Measurements from ENCODE around the gene MAP4K2.
"Not testable (repeated sequence)": the region's sequence is repeated elsewhere in the genome, so short reads cannot be mapped to it uniquely, and the experiment has no call there.

MAP4K2 gene

GRCh38 chr11:64838600-64839334, 35.8 kb upstream of the MAP4K2 start:
- DNase-seq (ENCODE audit: low read depth): no peak

DNA sequence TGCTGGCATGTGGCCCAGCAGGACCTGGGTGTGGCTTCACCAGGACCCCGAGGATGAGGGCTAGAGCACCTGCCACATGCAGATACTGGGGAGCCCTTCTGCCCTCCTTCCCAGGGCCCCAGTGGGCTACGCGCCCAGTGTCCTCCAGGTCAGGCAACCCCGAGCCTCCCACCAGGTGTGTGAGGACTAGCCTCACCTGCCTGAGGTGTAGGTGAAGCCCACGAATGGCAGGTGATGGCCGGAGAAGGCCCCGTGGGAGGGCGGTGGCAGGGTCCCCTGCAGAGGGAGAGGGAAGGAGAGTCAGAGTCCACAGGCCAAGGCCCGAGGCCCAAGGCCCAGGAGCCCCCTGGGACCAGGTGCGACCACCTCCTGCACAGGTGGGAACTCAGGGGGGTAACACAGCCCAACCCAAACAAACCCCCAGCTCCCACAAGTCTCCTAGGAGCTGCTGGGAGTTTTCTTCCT, 34.9 kb upstream of the MAP4K2 start:
- DNase-seq (ENCODE audit: low read depth): no peak

- DNase-seq (ENCODE audit: low read depth): no peak
These were observed 33.5 kb upstream of the MAP4K2 start for GRCh38 chr11:64836448-64837072.

- no peak for DNase-seq (ENCODE audit: low read depth)
These were observed 32.8 kb upstream of the MAP4K2 start for GRCh38 chr11:64835616-64836447.

GRCh38 chr11:64834723-64835615, 32.0 kb upstream of the MAP4K2 start:
- no peak for DNase-seq (ENCODE audit: low read depth)

DNA sequence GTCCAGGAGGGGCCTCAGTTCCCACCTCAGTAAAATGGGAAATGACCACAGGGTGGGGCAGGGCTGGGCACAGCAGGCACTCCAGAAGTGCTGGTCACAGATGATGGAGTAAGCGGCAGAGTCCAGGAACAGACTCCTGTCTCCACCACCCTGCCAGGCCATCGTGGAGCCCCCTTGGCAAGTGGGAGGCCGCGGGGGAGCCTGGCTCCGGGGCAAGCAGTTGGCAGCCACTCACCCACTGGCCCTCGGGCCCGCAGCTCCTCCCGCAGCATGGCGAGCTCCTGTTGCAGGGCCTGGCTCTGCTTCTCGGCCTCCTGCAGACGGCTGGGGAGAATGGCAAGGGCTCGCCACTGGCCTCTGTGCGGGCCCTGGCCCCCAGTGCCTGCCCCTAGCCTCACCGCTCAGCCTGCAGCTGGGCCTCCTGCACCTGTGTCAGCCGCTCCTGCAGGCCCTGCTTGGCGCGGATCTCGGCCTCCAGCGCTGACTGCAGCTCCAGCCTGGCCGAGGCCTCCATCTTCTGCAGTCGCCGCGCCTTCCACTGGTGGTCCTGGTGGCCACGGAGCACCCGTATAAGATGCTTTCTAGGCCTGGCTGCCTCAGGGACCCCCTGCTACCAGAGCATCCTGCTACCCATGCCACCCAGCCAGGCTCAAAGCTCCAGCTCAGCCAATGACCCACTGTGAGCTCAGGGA, 31.2 kb upstream of the MAP4K2 start:
- no peak for DNase-seq (ENCODE audit: low read depth)

DNA sequence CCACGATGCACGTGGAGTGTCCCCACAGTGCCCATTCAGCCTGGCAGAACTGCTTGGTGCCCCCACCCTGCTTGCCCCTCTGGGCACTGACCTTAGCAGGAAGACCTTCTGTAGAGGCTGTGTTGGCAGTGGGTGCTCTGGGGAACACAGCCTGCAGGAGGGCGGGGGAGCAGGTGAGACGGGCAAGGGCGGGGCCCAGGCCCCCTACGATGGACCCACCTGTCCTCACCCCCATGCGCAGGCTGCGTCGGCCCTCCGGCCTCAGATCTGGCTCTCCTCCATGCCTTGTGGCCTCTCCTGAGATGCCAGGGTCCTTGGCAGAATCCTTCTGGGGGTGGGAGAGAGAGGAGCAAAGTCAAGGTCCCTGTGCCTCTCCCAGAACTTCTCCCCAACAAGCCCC, 30.5 kb upstream of the MAP4K2 start:
- DNase-seq (ENCODE audit: low read depth): no peak

DNA sequence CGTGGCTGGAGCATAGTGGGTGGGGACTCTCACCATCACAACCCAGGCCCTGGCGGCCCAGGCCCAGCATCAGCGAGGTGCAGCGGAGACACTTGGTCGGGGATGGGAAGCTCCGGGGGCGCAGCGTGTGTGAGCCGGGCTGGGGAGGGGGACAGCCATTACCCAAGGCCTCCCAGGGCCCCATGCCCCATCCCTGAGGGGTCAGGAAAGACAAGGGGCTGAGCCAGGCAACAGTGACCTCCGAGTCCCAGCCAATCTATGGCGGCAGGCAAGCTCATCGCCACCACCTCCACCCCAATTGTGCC, 30.1 kb upstream of the MAP4K2 start:
- DNase-seq (ENCODE audit: low read depth): no peak

DNA sequence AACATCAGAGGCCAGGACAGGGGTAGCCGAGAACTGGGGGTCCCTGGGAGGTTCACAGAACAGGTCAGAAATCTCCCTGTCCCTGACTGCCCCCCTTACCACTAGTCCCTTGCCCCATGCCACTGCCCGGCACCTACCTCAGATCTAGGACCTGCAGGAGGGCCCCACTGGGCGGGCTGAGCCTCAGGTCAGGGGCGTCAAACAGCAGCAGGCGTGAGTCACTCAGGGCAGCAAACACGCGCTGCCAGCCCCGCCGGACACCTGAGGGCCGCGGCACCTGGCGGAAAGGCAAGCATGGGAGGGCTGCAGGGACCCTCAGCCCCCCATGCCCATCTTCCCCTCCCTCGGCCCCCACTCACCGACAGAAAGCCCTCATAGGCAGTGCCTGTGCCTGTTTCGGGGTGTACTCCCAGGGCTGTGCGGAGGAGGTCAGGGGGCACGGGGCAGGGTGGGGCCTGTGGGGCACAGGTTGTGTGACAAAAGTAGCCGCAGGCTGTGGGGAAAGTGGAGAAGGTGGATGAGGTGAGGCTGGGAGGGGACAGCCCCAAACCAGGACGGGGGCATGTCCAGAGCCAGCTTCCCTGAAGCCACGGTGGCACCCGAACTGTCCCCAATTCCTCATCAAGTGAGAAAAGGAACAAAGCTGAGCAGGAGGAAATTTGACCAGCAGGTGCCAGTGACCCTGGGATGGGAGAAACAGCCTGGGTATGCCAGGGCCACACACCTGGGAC, 29.6 kb upstream of the MAP4K2 start:
- DNase-seq (ENCODE audit: low read depth): no peak

GRCh38 chr11:64831411-64831891, 28.4 kb upstream of the MAP4K2 start:
- DNase-seq (ENCODE audit: low read depth): no peak

- DNase-seq (ENCODE audit: low read depth): no peak
These were observed 26.7 kb upstream of the MAP4K2 start for GRCh38 chr11:64829536-64830251.

- no peak for DNase-seq (ENCODE audit: low read depth)
These were observed 24.4 kb upstream of the MAP4K2 start for GRCh38 chr11:64827451-64827839.

DNA sequence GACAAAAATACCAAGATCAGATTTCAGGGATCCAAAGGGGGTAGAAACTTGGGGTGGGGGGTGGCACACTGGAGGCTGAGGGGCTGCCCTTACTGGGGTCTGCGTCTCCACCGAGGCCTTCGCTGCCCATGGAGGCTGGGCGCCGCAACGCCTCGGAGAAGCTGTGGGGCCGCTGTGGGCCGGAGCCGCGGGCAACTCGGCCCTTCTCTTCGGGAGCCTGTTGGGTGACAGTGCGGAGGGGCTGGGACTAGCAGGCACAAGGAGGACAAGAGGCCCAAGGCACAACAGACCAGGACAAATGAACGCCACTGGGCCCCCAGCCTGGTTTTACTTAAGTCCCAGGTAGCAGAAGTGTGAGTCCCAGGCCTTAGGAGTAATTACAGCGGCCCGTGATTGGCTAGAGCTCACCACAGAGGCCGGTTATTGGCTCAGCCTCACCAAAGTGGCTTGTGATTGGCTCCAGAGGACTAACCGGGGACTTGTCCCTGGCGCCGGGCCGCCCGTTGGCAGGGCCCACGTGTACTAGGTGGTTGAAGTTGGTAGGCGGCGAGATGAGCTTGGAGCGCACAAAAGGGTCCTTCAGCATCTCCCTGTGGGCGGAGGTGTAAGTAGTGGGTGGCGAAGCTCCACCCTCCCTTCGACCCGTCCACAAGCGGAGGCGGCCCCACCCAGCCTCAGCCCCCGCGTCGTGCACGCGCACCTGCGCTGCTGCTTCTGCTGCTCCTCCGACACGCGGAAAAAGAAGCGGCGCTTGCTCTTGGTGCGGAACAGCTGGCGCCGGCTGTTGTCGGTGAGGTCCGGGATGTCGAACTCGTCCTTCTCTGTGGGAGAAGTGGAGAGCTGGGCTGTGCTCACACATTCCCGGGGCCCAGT, 23.8 kb upstream of the MAP4K2 start:
- no peak for DNase-seq (ENCODE audit: low read depth)

DNA sequence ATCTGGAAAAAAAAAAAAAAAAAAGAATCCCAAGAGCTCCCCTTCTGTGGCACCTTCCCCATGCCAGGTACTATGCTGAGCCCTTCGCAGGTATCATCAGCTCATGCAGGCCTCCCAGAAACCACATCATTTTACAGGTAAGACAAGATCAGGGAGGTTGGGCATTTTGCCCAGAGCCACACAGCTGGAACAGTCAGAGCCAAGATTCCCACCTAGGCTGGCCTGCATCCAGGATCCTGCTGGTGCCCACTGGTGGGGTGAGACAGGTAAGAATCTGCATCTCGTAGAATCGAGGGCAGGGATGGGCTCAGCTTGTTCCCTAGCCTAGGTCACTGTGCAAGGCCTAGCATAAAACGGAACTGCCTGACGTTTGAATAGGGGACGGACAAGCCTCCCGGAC, 23.0 kb upstream of the MAP4K2 start:
- no peak for DNase-seq (ENCODE audit: low read depth)

DNA sequence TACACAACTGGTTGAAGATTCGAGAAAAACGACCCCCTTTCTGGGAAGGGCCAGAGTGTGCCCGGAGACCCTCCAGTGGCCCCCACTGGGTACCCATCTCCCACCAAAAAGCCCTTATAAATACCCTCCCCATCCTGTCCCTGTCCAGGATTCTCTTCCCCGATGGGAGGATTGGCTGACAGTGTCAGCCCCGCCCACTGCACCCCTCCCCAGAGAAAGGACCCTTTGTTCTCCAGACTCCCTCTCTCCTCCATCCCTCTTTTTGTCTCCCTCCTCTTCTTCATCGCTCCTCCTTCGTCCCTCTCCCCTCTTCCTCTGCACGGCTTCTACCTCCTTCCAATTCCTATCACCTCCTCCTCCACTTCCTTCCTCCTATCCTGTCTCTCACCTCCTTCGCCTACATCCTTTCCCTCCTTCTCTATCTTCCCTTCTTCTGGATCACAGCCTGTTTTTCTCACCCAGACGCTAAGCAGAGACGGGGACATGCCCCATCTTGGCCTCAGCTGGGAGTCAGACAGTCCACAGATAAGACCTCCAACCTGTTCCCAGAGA, 20.6 kb upstream of the MAP4K2 start:
- no peak for DNase-seq (ENCODE audit: low read depth)

DNA sequence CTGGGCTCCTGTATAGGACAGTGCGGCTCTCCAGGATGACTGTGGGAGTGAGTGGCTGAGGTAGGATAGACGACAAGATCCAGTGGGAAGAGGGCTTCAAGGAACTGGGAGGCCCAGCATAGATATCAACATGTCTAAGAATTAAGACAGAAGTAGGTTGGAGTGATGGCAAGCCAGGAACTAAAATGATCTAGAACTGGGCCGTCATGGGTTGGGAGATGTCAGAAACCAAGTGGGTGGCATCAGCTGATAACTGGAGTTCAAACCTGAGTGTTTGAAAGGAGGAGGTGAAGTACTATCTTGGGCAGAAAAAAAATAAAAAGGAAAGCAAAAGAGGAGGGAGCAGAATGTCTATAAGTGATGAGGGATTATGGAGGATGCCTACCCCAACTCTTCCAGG, 14.5 kb upstream of the MAP4K2 start:
- no peak for DNase-seq (ENCODE audit: low read depth)

- DNase-seq (ENCODE audit: low read depth): not testable (repeated sequence)
These were observed 12.4 kb upstream of the MAP4K2 start for GRCh38 chr11:64815433-64815832.

DNA sequence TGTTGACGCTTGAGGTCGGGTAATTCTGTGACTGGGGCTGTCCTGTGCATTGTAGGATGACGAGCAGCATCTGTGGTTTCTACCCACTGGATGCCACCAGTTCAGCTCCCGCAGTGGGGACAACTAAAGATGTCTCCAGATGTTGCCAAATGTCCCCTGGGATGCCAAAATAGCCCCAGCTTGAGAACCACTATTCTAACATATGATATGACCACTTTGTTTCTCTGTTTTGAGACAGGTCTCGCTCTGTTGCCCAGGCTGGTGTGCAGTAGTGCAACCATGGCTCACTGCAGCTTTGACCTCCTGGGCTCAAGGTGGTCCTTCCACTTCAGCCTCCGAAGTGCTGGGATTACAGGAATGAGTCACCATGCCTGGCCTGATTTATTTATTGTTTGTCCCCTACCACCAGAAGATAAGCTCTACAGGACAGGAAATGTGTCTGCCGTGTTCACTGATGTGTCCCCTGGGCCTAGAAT, 11.7 kb upstream of the MAP4K2 start:
- DNase-seq (ENCODE audit: low read depth): no peak

DNA sequence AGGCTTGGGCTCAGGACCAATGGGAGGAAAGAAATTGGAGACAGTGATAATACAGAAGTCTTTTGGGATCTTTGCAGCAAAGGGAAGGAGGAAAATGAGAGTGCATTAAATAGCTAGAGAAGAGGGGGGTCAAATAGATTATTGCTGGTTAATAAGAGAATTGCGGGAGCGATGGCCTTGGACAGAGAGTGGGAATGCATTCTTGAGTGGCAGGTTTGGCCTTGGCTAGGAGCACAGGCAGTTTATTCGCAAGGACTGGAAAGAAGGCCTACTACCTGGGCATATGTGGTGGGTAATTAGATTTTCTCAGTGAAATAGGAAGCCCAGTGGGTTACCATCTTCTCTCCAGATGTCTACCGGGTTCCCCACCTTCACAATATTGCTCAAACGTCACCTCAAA, 10.8 kb upstream of the MAP4K2 start:
- no peak for DNase-seq (ENCODE audit: low read depth)

Data from activated T-cell treated with anti-CD3 and anti-CD28 coated beads for 1 hour (primary cell).